ACC112 (cell line): ENCODE data around the gene SERINC5.

Source experiments
- H2AFZ ChIP-seq: fragments of 200-600 bp; sonication (generic); one replicate; pipeline ENCODE4 v1.6.0; 2017; ENCODE audit warnings: antibody characterized with exemption, low read length; ENCODE audit not compliant: unreplicated experiment
- H3K27ac ChIP-seq: fragments of 200-600 bp; sonication (generic); 2 replicates; pipeline ENCODE4 v1.5.1; 2014; ENCODE audit warnings: low read depth, mild to moderate bottlenecking, antibody characterized with exemption, low read length, moderate library complexity
- H3K27me3 ChIP-seq: fragments of 200-600 bp; sonication (generic); 2 replicates; pipeline ENCODE4 v1.6.1; 2014; ENCODE audit warnings: mild to moderate bottlenecking, antibody characterized with exemption, low read length, moderate library complexity, mixed read lengths; ENCODE audit not compliant: insufficient read depth
- H3K36me3 ChIP-seq: fragments of 200-600 bp; sonication (generic); 2 replicates; pipeline ENCODE4 v1.6.1; 2016; ENCODE audit warnings: mild to moderate bottlenecking, antibody characterized with exemption, low read length, moderate library complexity, mixed read lengths; ENCODE audit not compliant: insufficient read depth
- H3K4me1 ChIP-seq: fragments of 200-600 bp; sonication (generic); one replicate; pipeline ENCODE4 v1.6.1; 2016; ENCODE audit warnings: low read length, mixed read lengths; ENCODE audit not compliant: insufficient read depth, unreplicated experiment, control insufficient read depth
- H3K4me3 ChIP-seq: fragments of 200-600 bp; sonication (generic); 2 replicates; pipeline ENCODE4 v1.5.1; 2014; ENCODE audit warnings: mild to moderate bottlenecking, low read depth, low read length
- H3K79me2 ChIP-seq: fragments of 200-600 bp; sonication (generic); one replicate; pipeline ENCODE4 v1.6.0; 2016; ENCODE audit warnings: low read length; ENCODE audit not compliant: control insufficient read depth, unreplicated experiment, insufficient read depth

SERINC5 gene

GRCh38 chr5:80151890-80152289 is 104.0 kb downstream of the SERINC5 start:
- no peak overlapping the region for H3K4me3 ChIP-seq
- H3K27me3 ChIP-seq: no peaks in the 10 kb centered on the region
- no peaks in the 10 kb centered on the region for H3K4me1 ChIP-seq
- H3K79me2 ChIP-seq: no peaks in the 10 kb centered on the region
- no peak overlapping the region for H2AFZ ChIP-seq
- no peak overlapping the region for H3K27ac ChIP-seq
- H3K36me3 ChIP-seq: no peaks in the 10 kb centered on the region

GRCh38 chr5:80150731-80151130 is 105.1 kb downstream of the SERINC5 start:
- no peaks in the 10 kb centered on the region for H3K4me1 ChIP-seq
- no peak overlapping the region for H3K27ac ChIP-seq
- H3K36me3 ChIP-seq: no peaks in the 10 kb centered on the region
- H3K4me3 ChIP-seq: no peak overlapping the region
- H3K27me3 ChIP-seq: no peaks in the 10 kb centered on the region
- H2AFZ ChIP-seq: no peak overlapping the region
- H3K79me2 ChIP-seq: no peaks in the 10 kb centered on the region

- no peaks in the 10 kb centered on the region for H3K79me2 ChIP-seq
- H3K36me3 ChIP-seq: no peaks in the 10 kb centered on the region
- H3K4me3 ChIP-seq: no peak overlapping the region
- no peak overlapping the region for H3K27ac ChIP-seq
- no peaks in the 10 kb centered on the region for H3K27me3 ChIP-seq
- H2AFZ ChIP-seq: no peak overlapping the region
- no peaks in the 10 kb centered on the region for H3K4me1 ChIP-seq
These were observed 106.7 kb downstream of the SERINC5 start for GRCh38 chr5:80149161-80149609.

GRCh38 chr5:80147119-80147815 is 108.6 kb downstream of the SERINC5 start:
- Histone ChIP-seq H3K27ac (no peak overlapping the region), H3K4me1 (no peaks in the 10 kb centered on the region), H3K36me3 (no peaks in the 10 kb centered on the region), H3K4me3 (no peak overlapping the region), H2AFZ (no peak overlapping the region), H3K79me2 (no peaks in the 10 kb centered on the region), H3K27me3 (no peaks in the 10 kb centered on the region)

- Histone ChIP-seq H3K4me3 (no peak overlapping the region), H3K79me2 (no peaks in the 10 kb centered on the region), H3K27me3 (no peaks in the 10 kb centered on the region), H3K27ac (no peak overlapping the region), H3K36me3 (no peaks in the 10 kb centered on the region), H2AFZ (no peak overlapping the region), H3K4me1 (no peaks in the 10 kb centered on the region)
These were observed 109.8 kb downstream of the SERINC5 start for GRCh38 chr5:80146046-80146445.

GRCh38 chr5:80143491-80143890 is 112.4 kb downstream of the SERINC5 start:
- no peak overlapping the region for H2AFZ ChIP-seq
- no peaks in the 10 kb centered on the region for H3K4me1 ChIP-seq
- H3K27me3 ChIP-seq: no peaks in the 10 kb centered on the region
- no peak overlapping the region for H3K27ac ChIP-seq
- no peaks in the 10 kb centered on the region for H3K79me2 ChIP-seq
- H3K4me3 ChIP-seq: no peak overlapping the region
- H3K36me3 ChIP-seq: no peaks in the 10 kb centered on the region

GRCh38 chr5:80142996-80143395 is 112.9 kb downstream of the SERINC5 start:
- H3K27ac ChIP-seq: no peak overlapping the region
- H3K36me3 ChIP-seq: no peaks in the 10 kb centered on the region
- no peak overlapping the region for H2AFZ ChIP-seq
- no peaks in the 10 kb centered on the region for H3K27me3 ChIP-seq
- no peak overlapping the region for H3K4me3 ChIP-seq
- H3K4me1 ChIP-seq: no peaks in the 10 kb centered on the region
- H3K79me2 ChIP-seq: no peaks in the 10 kb centered on the region

GRCh38 chr5:80141681-80142080 is 114.2 kb downstream of the SERINC5 start:
- Histone ChIP-seq H3K27ac (no peak overlapping the region), H3K36me3 (no peaks in the 10 kb centered on the region), H2AFZ (no peak overlapping the region), H3K4me3 (no peak overlapping the region), H3K4me1 (no peaks in the 10 kb centered on the region), H3K27me3 (no peaks in the 10 kb centered on the region), H3K79me2 (no peaks in the 10 kb centered on the region)

- H3K36me3 ChIP-seq: no peaks in the 10 kb centered on the region
- H2AFZ ChIP-seq: no peak overlapping the region
- H3K27ac ChIP-seq: no peak overlapping the region
These were observed 114.6 kb downstream of the SERINC5 start for GRCh38 chr5:80141147-80141671.

GRCh38 chr5:80140496-80140895 is 115.4 kb downstream of the SERINC5 start:
- no peak overlapping the region for H3K4me3 ChIP-seq
- no peak overlapping the region for H2AFZ ChIP-seq
- H3K27me3 ChIP-seq: no peaks in the 10 kb centered on the region
- H3K79me2 ChIP-seq: no peaks in the 10 kb centered on the region
- H3K27ac ChIP-seq: no peak overlapping the region
- no peaks in the 10 kb centered on the region for H3K36me3 ChIP-seq
- no peaks in the 10 kb centered on the region for H3K4me1 ChIP-seq

More at GRCh38 chr5:80141147-80141671, 114.6 kb downstream of the SERINC5 start:
- no peaks in the 10 kb centered on the region for H3K27me3 ChIP-seq
- H3K79me2 ChIP-seq: no peaks in the 10 kb centered on the region
- H3K4me3 ChIP-seq: no peak overlapping the region
- no peaks in the 10 kb centered on the region for H3K4me1 ChIP-seq

GRCh38 chr5:80139466-80139972 is 116.3 kb downstream of the SERINC5 start:
- Histone ChIP-seq H3K4me3 (no peak overlapping the region), H3K79me2 (no peaks in the 10 kb centered on the region), H3K27me3 (no peaks in the 10 kb centered on the region), H3K27ac (no peak overlapping the region), H3K36me3 (no peaks in the 10 kb centered on the region), H3K4me1 (no peaks in the 10 kb centered on the region), H2AFZ (no peak overlapping the region)
